H9 (cell line): Measurements from ENCODE around the gene DCANP1. TPM values are rescaled to one million over a fixed set of nuclear protein-coding genes. Genes with fewer than 3 reads are reported as not detected.
A peak's percentile ranks its signal among the peaks of the same experiment; 100 is the strongest.

Experiments used
- DNase-seq: peaks from one replicate; pipeline ENCODE4 v3.0.0-alpha.2; 2017
- H2AFZ ChIP-seq: one replicate; pipeline ENCODE4 v1.6.1; 2013; ENCODE audit warnings: mild to moderate bottlenecking, low read length, control low read depth, moderate library complexity
- H2AK5ac ChIP-seq: 2 replicates; pipeline ENCODE4 v1.6.1; 2013; ENCODE audit warnings: low read length, control low read depth, mixed read lengths; ENCODE audit not compliant: insufficient read length
- H2BK120ac ChIP-seq: one replicate; pipeline ENCODE4 v1.6.1; 2013; ENCODE audit warnings: low read depth, mild to moderate bottlenecking, low read length, control low read depth, inconsistent platforms; ENCODE audit not compliant: poor library complexity, severe bottlenecking
- H2BK12ac ChIP-seq: 2 replicates; pipeline ENCODE4 v1.6.1; 2013; ENCODE audit warnings: low read length, control low read depth, mixed read lengths, low read depth; ENCODE audit not compliant: insufficient read length
- H2BK15ac ChIP-seq: 2 replicates; pipeline ENCODE4 v1.6.1; 2013; ENCODE audit warnings: low read depth, low read length, control low read depth
- H2BK20ac ChIP-seq: one replicate; pipeline ENCODE4 v1.6.1; 2013; ENCODE audit warnings: low read depth, mild to moderate bottlenecking, low read length, control low read depth, inconsistent platforms; ENCODE audit not compliant: poor library complexity, severe bottlenecking
- H2BK5ac ChIP-seq: 2 replicates; pipeline ENCODE4 v1.6.1; 2013; ENCODE audit warnings: low read length, control low read depth, mixed read lengths; ENCODE audit not compliant: insufficient read length
- H3K14ac ChIP-seq: 2 replicates; pipeline ENCODE4 v1.6.1; 2013; ENCODE audit warnings: low read length, control low read depth; ENCODE audit not compliant: insufficient read depth
- H3K18ac ChIP-seq: 2 replicates; pipeline ENCODE4 v1.6.1; 2013; ENCODE audit warnings: low read depth, mild to moderate bottlenecking, mixed read lengths, low read length, control low read depth; ENCODE audit not compliant: insufficient read length
- H3K23ac ChIP-seq: 2 replicates; pipeline ENCODE4 v1.6.1; 2013; ENCODE audit warnings: low read length, control low read depth, mixed read lengths, low read depth; ENCODE audit not compliant: insufficient read length
- H3K23me2 ChIP-seq: 2 replicates; pipeline ENCODE4 v1.6.1; 2013; ENCODE audit warnings: low read depth, mild to moderate bottlenecking, mixed read lengths, low read length, control low read depth; ENCODE audit not compliant: insufficient read length, poor library complexity, severe bottlenecking
- H3K27ac ChIP-seq: 2 replicates; pipeline ENCODE4 v1.5.1; 2013; ENCODE audit warnings: low read length, control low read depth, mixed read lengths, low read depth; ENCODE audit not compliant: insufficient read length
- H3K27me3 ChIP-seq: 2 replicates; pipeline ENCODE4 v1.6.1; 2013; ENCODE audit warnings: low read length, control low read depth, inconsistent platforms; ENCODE audit not compliant: insufficient read depth
- H3K4ac ChIP-seq: 2 replicates; pipeline ENCODE4 v1.6.1; 2013; ENCODE audit warnings: low read depth, mild to moderate bottlenecking, control low read depth, inconsistent platforms, low read length, moderate library complexity
- H3K4me1 ChIP-seq: 2 replicates; pipeline ENCODE4 v1.6.1; 2013; ENCODE audit warnings: low read length, control low read depth, inconsistent platforms; ENCODE audit not compliant: insufficient read depth
- H3K4me2 ChIP-seq: 2 replicates; pipeline ENCODE4 v1.6.1; 2013; ENCODE audit warnings: low read length, control low read depth, mixed read lengths; ENCODE audit not compliant: insufficient read length, insufficient read depth
- H3K56ac ChIP-seq: 2 replicates; pipeline ENCODE4 v1.6.1; 2013; ENCODE audit warnings: low read depth, mild to moderate bottlenecking, mixed read lengths, low read length, control low read depth; ENCODE audit not compliant: insufficient read length
- H3K79me1 ChIP-seq: 2 replicates; pipeline ENCODE4 v1.6.1; 2013; ENCODE audit warnings: low read depth, mild to moderate bottlenecking, moderate library complexity, low read length, control low read depth, inconsistent platforms; ENCODE audit not compliant: insufficient read depth, poor library complexity, severe bottlenecking
- H3K79me2 ChIP-seq: 2 replicates; pipeline ENCODE4 v1.6.1; 2013; ENCODE audit warnings: low read length, control low read depth, inconsistent platforms; ENCODE audit not compliant: insufficient read depth
- H3K9ac ChIP-seq: 2 replicates; pipeline ENCODE4 v1.6.1; 2013; ENCODE audit warnings: low read length, control low read depth, mixed read lengths; ENCODE audit not compliant: insufficient read length; ENCODE audit errors: extremely low read depth
- H3K9me3 ChIP-seq: one replicate; pipeline ENCODE4 v1.6.1; 2013; ENCODE audit warnings: low read depth, low read length, inconsistent platforms; ENCODE audit not compliant: control insufficient read depth
- H3T11ph ChIP-seq: one replicate; pipeline ENCODE4 v1.6.1; 2013; ENCODE audit warnings: mild to moderate bottlenecking, low read length, control low read depth, inconsistent platforms
- H4K20me1 ChIP-seq: one replicate; pipeline ENCODE4 v1.6.1; 2013; ENCODE audit not compliant: control insufficient read depth, insufficient read length, insufficient read depth
- H4K5ac ChIP-seq: 2 replicates; pipeline ENCODE4 v1.6.1; 2013; ENCODE audit warnings: low read depth, mild to moderate bottlenecking, mixed read lengths, low read length, control low read depth; ENCODE audit not compliant: insufficient read length
- H4K8ac ChIP-seq: replicated peaks from 2 replicates; pipeline ENCODE4 v1.6.1; 2013; ENCODE audit warnings: low read length, control low read depth, mixed read lengths, low read depth; ENCODE audit not compliant: insufficient read length
- H4K91ac ChIP-seq: 2 replicates; pipeline ENCODE4 v1.6.1; 2013; ENCODE audit warnings: low read depth, mild to moderate bottlenecking, moderate library complexity, mixed read lengths, low read length, control low read depth; ENCODE audit not compliant: insufficient read length
- H3K27ac Mint-ChIP-seq, 3 experiments: 2 replicates in 2 of 3; 3 replicates in 1 of 3; pipeline ENCODE4 v1.8.0; 2020 to 2021; ENCODE audit warnings: mixed read lengths in 3 of 3, mild to moderate bottlenecking in 1 of 3, moderate library complexity in 1 of 3
- H3K27me3 Mint-ChIP-seq: 2 replicates; pipeline ENCODE4 v1.8.0; 2021; ENCODE audit warnings: low read depth, mild to moderate bottlenecking, moderate library complexity, mixed read lengths
- H3K36me3 Mint-ChIP-seq, 3 experiments: 2 replicates in 2 of 3; 3 replicates in 1 of 3; pipeline ENCODE4 v1.8.0; 2020 to 2021; ENCODE audit warnings: low read depth in 3 of 3, mixed read lengths in 3 of 3; ENCODE audit not compliant: insufficient read depth in 1 of 3
- H3K4me1 Mint-ChIP-seq, 2 experiments: 2 replicates each; pipeline ENCODE4 v1.8.0; 2020; ENCODE audit warnings: mixed read lengths in 2 of 2
- H3K4me3 Mint-ChIP-seq, 2 experiments: 2 replicates in 1 of 2; 3 replicates in 1 of 2; pipeline ENCODE4 v1.8.0; 2020 to 2021; ENCODE audit warnings: mild to moderate bottlenecking in 2 of 2, mixed read lengths in 2 of 2, moderate library complexity in 1 of 2
- H3K9me3 Mint-ChIP-seq, 2 experiments: 2 replicates in 1 of 2; 3 replicates in 1 of 2; pipeline ENCODE4 v1.8.0; 2020; ENCODE audit warnings: mild to moderate bottlenecking in 2 of 2, mixed read lengths in 2 of 2, moderate library complexity in 1 of 2
- CTCF ChIP-seq: fragments of 200-600 bp; sonication (generic); conservative IDR thresholded peaks from 3 replicates; pipeline ENCODE4 v1.8.0; 2021; ENCODE audit warnings: antibody characterized with exemption, mild to moderate bottlenecking
- WGBS: extraction: QIAGEN DNeasy Blood & Tissue Kit; methylation state at CpG from one replicate; pipeline ENCODE4 v1.1.7; 2013; ENCODE audit warnings: missing lambda C conversion rate, low lambda C conversion rate, mixed read lengths; ENCODE audit not compliant: insufficient read length; ENCODE audit errors: extremely low coverage; 5-methylcytosine and 5-hydroxymethylcytosine counted together
- total RNA-seq: library from RNA; stranded (reverse); gene quantifications from 2 replicates; pipeline ENCODE4 v1.2.1, GENCODE V29; 2021

DCANP1 gene
- total RNA-seq, 1 experiment from 2014 or later: not detected

- Mint-ChIP-seq H3K27me3 (peaks cover 3% of the 10 kb centered on the region), H3K27ac (no peak overlapping the region), H3K36me3 (no peaks in the 10 kb centered on the region), H3K9me3 (no peaks in the 10 kb centered on the region; a peak in 1 of 5 replicates), H3K4me3 (no peak overlapping the region), H3K4me1 (peaks cover 25 to 38% of the 10 kb centered on the region in 2 experiments)
- Histone ChIP-seq H3K18ac (no peak overlapping the region), H3K79me1 (no peaks in the 10 kb centered on the region), H4K8ac (no peak overlapping the region), H3K27me3 (peaks cover 29% of the 10 kb centered on the region), H4K20me1 (peaks cover 2% of the 10 kb centered on the region), H2AFZ (no peak overlapping the region), H3K27ac (no peak overlapping the region), H2AK5ac (no peak overlapping the region), H3K9me3 (no peaks in the 10 kb centered on the region), H3K14ac (peak overlapping the region; percentile 21; the same call in 1 of the 2 replicates), H2BK12ac (no peak overlapping the region), H2BK5ac (no peak overlapping the region), H3T11ph (no peak overlapping the region), H3K4me2 (no peak overlapping the region), H3K23ac (no peak overlapping the region), H2BK120ac (no peak overlapping the region), H3K4me1 (no peaks in the 10 kb centered on the region), H3K79me2 (no peaks in the 10 kb centered on the region), H3K9ac (no peak overlapping the region), H4K5ac (no peak overlapping the region), H3K23me2 (no peaks in the 10 kb centered on the region), H3K4ac (no peak overlapping the region), H3K56ac (no peak overlapping the region), H2BK20ac (no peak overlapping the region), H4K91ac (no peak overlapping the region), H2BK15ac (no peak overlapping the region)
- no CpG with 5 or more reads among the region's 4 CpGs for WGBS
- DNase-seq: no peak
- TF ChIP-seq CTCF: no peak
These were observed 34.8 kb upstream of the DCANP1 start for GRCh38 chr5:135481909-135482311.
